ENCODE data around the gene MSANTD1. TPM values are rescaled to one million over a fixed set of nuclear protein-coding genes. Genes with fewer than 3 reads are reported as not detected.

Gene MSANTD1
- total RNA-seq, 2 donors from 2014 or later, result not detected

DNA sequence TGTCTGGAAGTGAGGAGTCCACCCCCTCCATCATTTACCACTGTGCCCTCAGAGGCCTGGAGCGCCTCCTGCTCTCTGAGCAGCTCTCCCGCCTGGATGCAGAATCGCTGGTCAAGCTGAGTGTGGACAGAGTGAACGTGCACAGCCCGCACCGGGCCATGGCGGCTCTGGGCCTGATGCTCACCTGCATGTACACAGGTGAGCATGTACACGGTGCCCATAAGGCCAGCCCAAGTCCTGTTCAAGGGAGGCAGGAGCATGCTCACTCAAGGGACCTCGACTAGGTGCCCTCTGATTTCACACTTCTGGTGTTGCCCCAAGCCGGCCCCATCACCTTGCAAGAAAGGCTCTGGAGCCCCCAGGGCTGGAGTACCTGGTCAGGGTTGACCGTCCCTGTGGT, 13.4 kb upstream of the MSANTD1 start:
- Histone ChIP-seq H3K4me3 (no peak overlapping the region), H3K27me3 (no peaks in the 10 kb centered on the region), H3K4me1 (no peaks in the 10 kb centered on the region), H3K27ac (no peak overlapping the region), H3K9me3 (no peaks in the 10 kb centered on the region), H3K36me3 (peaks cover 72% of the 10 kb centered on the region)
- DNase-seq (ENCODE audit: low spot score), result no peak
- TF ChIP-seq, protein P1, sequence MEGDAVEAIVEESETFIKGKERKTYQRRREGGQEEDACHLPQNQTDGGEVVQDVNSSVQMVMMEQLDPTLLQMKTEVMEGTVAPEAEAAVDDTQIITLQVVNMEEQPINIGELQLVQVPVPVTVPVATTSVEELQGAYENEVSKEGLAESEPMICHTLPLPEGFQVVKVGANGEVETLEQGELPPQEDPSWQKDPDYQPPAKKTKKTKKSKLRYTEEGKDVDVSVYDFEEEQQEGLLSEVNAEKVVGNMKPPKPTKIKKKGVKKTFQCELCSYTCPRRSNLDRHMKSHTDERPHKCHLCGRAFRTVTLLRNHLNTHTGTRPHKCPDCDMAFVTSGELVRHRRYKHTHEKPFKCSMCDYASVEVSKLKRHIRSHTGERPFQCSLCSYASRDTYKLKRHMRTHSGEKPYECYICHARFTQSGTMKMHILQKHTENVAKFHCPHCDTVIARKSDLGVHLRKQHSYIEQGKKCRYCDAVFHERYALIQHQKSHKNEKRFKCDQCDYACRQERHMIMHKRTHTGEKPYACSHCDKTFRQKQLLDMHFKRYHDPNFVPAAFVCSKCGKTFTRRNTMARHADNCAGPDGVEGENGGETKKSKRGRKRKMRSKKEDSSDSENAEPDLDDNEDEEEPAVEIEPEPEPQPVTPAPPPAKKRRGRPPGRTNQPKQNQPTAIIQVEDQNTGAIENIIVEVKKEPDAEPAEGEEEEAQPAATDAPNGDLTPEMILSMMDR (IDR thresholded peaks at IDR 0.05), result no peak

DNA sequence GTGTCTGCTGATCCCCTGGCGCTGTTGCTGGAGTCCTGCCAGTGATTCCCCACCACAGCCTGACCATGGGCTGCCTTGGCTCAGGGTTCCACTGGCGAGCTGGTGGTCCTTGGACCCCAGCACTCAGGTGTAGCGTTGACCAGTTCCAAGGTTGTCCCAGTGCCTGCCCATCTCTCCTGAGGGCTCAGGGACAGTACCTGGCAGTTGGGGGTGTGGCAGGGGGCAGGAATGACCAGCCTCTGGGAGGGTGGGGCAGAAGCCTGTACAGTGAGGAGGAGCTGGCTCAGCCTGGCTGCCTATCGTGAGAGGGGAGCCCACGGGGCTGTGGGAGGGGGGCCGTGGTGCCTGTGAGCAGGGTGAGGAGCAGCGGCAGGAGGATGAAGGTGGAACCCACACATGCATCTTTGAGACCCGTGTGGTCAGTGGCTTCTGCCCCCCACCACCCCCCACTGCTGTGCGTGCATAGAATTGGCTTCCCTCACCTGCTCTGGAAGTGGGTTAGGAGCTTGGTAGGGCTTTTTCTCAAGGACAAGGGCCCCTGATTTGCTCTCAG, 12.6 kb upstream of the MSANTD1 start:
- no peak overlapping the region for H3K27ac ChIP-seq
- TF ChIP-seq, protein P1 (IDR thresholded peaks at IDR 0.05), result no peak
- no peaks in the 10 kb centered on the region for H3K9me3 ChIP-seq
- no peaks in the 10 kb centered on the region for H3K4me1 ChIP-seq
- H3K27me3 ChIP-seq, result no peaks in the 10 kb centered on the region
- peaks cover 64% of the 10 kb centered on the region for H3K36me3 ChIP-seq
- DNase-seq (ENCODE audit: low spot score), result no peak
- no peak overlapping the region for H3K4me3 ChIP-seq

DNA sequence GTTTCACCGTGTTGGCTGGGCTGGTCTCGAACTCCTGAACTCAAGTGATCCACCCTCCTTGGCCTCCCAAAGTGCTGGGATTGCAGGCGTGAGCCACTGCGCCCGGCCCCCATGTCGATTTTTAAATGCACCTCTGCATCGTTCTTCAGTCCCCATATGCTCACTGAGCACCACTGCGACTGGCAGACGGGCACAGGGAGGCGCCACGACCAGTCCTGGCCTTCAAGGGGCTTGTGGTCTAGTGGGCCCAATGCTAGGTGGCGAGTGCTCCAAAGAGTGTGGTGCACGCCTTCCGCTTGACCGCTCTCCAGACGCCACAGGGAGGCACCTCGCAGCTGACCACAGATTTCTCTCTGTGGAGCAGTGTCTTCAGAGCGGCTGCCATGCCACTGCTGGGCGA, 11.7 kb upstream of the MSANTD1 start:
- Histone ChIP-seq H3K27me3 (no peaks in the 10 kb centered on the region), H3K36me3 (peaks cover 60% of the 10 kb centered on the region), H3K4me3 (no peak overlapping the region), H3K4me1 (no peaks in the 10 kb centered on the region), H3K27ac (no peak overlapping the region), H3K9me3 (no peaks in the 10 kb centered on the region)
- DNase-seq (ENCODE audit: low spot score), result no peak
- TF ChIP-seq, protein P1 (IDR thresholded peaks at IDR 0.05), result no peak

DNA sequence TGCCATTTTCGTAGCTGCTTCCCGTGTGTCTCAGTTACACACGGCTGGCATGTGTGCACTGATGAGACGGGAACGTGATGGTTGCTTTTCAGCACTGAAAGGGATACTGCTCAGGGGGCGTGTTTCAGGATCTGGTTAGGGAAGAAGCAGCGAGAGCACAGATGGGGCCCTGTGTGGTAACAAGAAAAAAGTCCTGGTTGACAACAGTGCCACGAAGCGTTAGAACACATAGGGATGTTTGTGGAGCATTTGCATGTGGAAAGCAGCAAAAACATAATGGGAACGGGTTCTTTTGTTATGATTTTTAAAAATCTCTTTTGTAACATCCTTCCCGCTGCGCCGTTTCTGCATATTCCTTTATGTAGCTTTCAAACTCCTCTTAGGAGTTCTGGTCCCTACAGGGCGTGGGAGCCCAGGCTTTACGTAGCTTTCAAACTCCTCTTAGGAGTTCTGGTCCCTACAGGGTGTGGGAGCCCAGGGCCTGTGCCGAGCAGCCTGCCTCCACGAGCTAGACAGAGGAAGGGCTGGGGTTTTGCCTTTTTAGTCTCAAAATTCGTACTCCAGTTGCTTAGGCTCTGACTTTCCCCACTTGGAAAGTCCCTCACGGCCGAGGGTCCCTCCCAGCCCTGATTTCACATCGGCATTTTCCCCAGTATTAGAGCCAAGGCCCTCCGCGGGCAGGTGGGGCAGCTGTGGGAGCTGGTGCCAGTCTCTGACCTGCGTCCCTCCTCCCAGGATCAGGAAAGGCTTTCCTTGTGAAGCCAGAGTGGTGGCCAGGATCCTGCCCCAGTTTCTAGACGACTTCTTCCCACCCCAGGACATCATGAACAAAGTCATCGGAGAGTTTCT, 11.0 kb upstream of the MSANTD1 start:
- Histone ChIP-seq H3K9me3 (no peaks in the 10 kb centered on the region), H3K4me1 (no peaks in the 10 kb centered on the region), H3K27ac (no peak overlapping the region), H3K4me3 (no peak overlapping the region), H3K27me3 (no peaks in the 10 kb centered on the region), H3K36me3 (peaks cover 55% of the 10 kb centered on the region)
- TF ChIP-seq, protein P1 (IDR thresholded peaks at IDR 0.05), result no peak
- DNase-seq (ENCODE audit: low spot score), result no peak

DNA sequence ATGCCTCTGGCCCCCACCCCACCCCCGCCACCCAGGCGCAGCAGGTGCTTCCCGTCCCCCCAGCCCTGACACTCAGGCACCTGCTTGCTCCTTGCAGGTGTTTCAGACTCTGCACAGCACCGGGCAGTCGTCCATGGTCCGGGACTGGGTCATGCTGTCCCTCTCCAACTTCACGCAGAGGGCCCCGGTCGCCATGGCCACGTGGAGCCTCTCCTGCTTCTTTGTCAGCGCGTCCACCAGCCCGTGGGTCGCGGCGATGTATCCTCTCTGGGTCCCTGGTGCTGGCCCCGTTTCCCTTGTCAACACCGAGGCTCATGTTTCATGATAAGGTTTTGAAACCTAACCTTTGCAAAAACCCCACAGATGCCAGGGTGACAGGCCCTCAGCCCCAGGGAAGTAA, 10.2 kb upstream of the MSANTD1 start:
- Histone ChIP-seq H3K36me3 (peaks cover 48% of the 10 kb centered on the region), H3K9me3 (no peaks in the 10 kb centered on the region), H3K4me1 (no peaks in the 10 kb centered on the region), H3K27me3 (no peaks in the 10 kb centered on the region), H3K27ac (no peak overlapping the region), H3K4me3 (no peak overlapping the region)
- no peak for DNase-seq (ENCODE audit: low spot score)
- TF ChIP-seq, protein P1 (IDR thresholded peaks at IDR 0.05), result no peak

Measured in right atrium auricular region (tissue), 2 donors.